ENCODE data around the gene STK32A.

STK32A gene

DNA sequence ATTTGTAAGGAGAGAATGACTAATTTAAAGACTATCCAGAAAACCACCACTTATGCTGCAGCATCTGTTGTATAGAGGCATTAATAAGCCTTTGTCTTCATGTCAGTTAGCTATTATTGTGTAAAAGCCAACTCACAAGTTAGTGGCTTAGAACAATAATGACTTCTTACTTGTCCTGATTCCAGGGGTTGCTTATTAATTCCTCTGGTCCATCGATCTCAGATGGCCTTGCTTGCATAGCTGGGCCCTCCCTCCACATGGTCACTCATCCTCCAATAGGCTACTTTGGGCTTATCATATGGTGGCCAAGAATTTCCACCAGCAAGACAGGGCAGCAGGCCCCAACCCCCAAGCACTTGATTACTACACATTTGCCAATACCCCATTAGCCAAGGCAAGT lies 44.5 kb upstream of the STK32A start:
- H3K27me3 ChIP-seq (ENCODE audit: control insufficient read depth, insufficient read depth, low read length) = no peaks in the 10 kb centered on the region
- H3K9ac ChIP-seq = no peak overlapping the region
- H3K27ac ChIP-seq = no peak overlapping the region
- no peak overlapping the region for H3K4me2 ChIP-seq (ENCODE audit: low read length)
- no peaks in the 10 kb centered on the region for H3K36me3 ChIP-seq (ENCODE audit: control insufficient read depth, insufficient read depth, low read length)
- no peaks in the 10 kb centered on the region for H3K79me2 ChIP-seq
- TF ChIP-seq, protein P1, sequence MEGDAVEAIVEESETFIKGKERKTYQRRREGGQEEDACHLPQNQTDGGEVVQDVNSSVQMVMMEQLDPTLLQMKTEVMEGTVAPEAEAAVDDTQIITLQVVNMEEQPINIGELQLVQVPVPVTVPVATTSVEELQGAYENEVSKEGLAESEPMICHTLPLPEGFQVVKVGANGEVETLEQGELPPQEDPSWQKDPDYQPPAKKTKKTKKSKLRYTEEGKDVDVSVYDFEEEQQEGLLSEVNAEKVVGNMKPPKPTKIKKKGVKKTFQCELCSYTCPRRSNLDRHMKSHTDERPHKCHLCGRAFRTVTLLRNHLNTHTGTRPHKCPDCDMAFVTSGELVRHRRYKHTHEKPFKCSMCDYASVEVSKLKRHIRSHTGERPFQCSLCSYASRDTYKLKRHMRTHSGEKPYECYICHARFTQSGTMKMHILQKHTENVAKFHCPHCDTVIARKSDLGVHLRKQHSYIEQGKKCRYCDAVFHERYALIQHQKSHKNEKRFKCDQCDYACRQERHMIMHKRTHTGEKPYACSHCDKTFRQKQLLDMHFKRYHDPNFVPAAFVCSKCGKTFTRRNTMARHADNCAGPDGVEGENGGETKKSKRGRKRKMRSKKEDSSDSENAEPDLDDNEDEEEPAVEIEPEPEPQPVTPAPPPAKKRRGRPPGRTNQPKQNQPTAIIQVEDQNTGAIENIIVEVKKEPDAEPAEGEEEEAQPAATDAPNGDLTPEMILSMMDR (IDR thresholded peaks at IDR 0.05) = no peak
- no peak overlapping the region for H3K4me3 ChIP-seq (ENCODE audit: low read depth, low read length)
- H3K9me3 ChIP-seq (ENCODE audit: control insufficient read depth, low read length) = no peaks in the 10 kb centered on the region
- H2AFZ ChIP-seq = no peak overlapping the region
- no peaks in the 10 kb centered on the region for H3K4me1 ChIP-seq

DNA sequence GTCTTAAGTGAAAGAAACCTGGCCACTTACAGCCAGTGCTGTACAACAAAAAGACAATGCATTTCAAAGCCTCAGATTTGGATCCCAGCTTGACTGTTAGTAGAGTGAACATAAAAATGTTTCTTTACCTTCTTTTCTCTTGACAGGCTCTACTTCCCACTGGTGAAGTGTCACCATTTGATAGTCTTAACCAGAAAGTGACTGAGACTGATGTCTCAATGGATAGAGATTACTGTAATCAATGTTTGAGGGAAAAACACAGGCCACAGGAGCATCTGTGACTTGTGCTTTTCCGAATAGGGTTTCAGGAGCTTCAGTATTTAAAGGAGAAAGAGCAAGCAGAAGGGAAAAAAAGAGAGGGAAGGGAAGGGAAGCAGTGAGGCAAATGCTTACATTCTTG lies 41.7 kb upstream of the STK32A start:
- H3K4me3 ChIP-seq (ENCODE audit: low read depth, low read length) = no peak overlapping the region
- H3K4me2 ChIP-seq (ENCODE audit: low read length) = no peak overlapping the region
- H3K4me1 ChIP-seq = no peaks in the 10 kb centered on the region
- no peaks in the 10 kb centered on the region for H3K36me3 ChIP-seq (ENCODE audit: control insufficient read depth, insufficient read depth, low read length)
- H2AFZ ChIP-seq = no peak overlapping the region
- H3K79me2 ChIP-seq = no peaks in the 10 kb centered on the region
- no peak overlapping the region for H3K9ac ChIP-seq
- H3K27ac ChIP-seq = no peak overlapping the region
- H3K9me3 ChIP-seq (ENCODE audit: control insufficient read depth, low read length) = no peaks in the 10 kb centered on the region
- no peaks in the 10 kb centered on the region for H3K27me3 ChIP-seq (ENCODE audit: control insufficient read depth, insufficient read depth, low read length)
- TF ChIP-seq, protein P1 (IDR thresholded peaks at IDR 0.05) = no peak

DNA sequence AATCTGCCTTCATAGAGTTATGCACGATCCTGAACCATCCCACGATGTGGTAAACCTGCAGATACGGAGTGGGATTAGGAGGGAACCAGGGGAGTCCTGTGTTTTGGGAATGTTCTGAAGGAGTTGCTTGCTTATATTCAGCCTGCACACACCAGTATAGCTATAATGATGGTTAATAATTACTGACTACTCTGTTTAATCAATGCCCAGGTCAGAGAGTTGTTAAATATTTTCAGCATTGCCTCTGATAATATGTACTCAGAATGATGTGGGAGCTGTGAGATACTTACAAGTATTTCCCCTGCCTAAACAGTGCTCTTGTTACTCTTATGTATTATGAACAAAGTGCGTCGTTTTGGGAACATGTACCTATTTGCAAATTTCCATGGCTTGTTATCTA lies 34.8 kb upstream of the STK32A start:
- Histone ChIP-seq H3K4me1 (no peaks in the 10 kb centered on the region), H3K4me3 (ENCODE audit: low read depth, low read length) (no peak overlapping the region), H3K9me3 (ENCODE audit: control insufficient read depth, low read length) (no peaks in the 10 kb centered on the region), H3K27ac (no peak overlapping the region), H3K36me3 (ENCODE audit: control insufficient read depth, insufficient read depth, low read length) (no peaks in the 10 kb centered on the region), H3K27me3 (ENCODE audit: control insufficient read depth, insufficient read depth, low read length) (no peaks in the 10 kb centered on the region), H3K4me2 (ENCODE audit: low read length) (no peak overlapping the region), H3K79me2 (no peaks in the 10 kb centered on the region), H2AFZ (no peak overlapping the region), H3K9ac (no peak overlapping the region)
- TF ChIP-seq, protein P1 (IDR thresholded peaks at IDR 0.05) = no peak

DNA sequence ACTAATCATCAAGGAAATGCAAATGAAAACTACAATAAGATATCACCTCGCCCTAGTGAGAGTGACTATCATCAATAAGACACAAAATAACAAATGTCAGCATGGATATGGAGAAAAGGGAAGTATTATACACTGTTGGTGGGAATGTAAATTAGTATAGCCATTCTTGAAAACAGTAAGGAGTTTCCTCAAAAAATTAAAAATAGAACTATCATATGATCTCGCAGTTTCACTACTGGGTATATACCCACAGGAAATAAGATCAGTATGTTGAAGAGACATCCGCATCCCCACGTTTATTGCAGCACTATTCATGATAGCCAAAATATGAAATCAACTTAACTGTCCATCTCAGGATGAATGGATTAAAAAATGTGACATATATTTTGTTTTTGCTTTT lies 31.6 kb upstream of the STK32A start:
- Histone ChIP-seq H3K4me2 (ENCODE audit: low read length) (no peak overlapping the region), H2AFZ (no peak overlapping the region), H3K9me3 (ENCODE audit: control insufficient read depth, low read length) (no peaks in the 10 kb centered on the region), H3K36me3 (ENCODE audit: control insufficient read depth, insufficient read depth, low read length) (no peaks in the 10 kb centered on the region), H3K27ac (no peak overlapping the region), H3K9ac (no peak overlapping the region), H3K27me3 (ENCODE audit: control insufficient read depth, insufficient read depth, low read length) (no peaks in the 10 kb centered on the region), H3K4me1 (no peaks in the 10 kb centered on the region), H3K4me3 (ENCODE audit: low read depth, low read length) (no peak overlapping the region), H3K79me2 (no peaks in the 10 kb centered on the region)
- TF ChIP-seq, protein P1 (IDR thresholded peaks at IDR 0.05) = no peak

DNA sequence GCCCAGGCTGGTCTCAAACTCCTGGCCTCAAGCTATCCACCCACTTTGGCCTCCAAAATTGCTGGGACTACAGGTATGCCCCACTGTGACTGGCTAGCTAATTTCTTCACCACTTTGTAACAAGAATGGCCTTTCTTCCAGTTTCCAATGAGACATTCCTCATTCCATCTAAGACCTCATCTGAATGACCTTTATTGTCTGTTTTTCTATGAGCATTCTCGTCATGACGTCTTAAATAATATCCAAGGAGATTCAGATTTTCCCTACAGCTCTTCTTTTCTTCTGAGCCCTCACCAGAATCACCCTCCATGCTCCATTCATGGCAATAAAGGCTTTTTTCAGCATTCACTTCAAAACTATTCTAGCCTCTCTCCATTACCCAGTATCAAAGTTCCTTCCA lies 30.2 kb upstream of the STK32A start:
- H3K9ac ChIP-seq = no peak overlapping the region

More for the DNA sequence above, 30.2 kb upstream of the STK32A start:
- H2AFZ ChIP-seq = no peak overlapping the region
- H3K27ac ChIP-seq = no peak overlapping the region
- H3K4me2 ChIP-seq (ENCODE audit: low read length) = no peak overlapping the region
- no peak overlapping the region for H3K4me3 ChIP-seq (ENCODE audit: low read depth, low read length)
- TF ChIP-seq, protein P1 (IDR thresholded peaks at IDR 0.05) = no peak
- H3K27me3 ChIP-seq (ENCODE audit: control insufficient read depth, insufficient read depth, low read length) = no peaks in the 10 kb centered on the region
- no peaks in the 10 kb centered on the region for H3K9me3 ChIP-seq (ENCODE audit: control insufficient read depth, low read length)
- H3K36me3 ChIP-seq (ENCODE audit: control insufficient read depth, insufficient read depth, low read length) = no peaks in the 10 kb centered on the region
- no peaks in the 10 kb centered on the region for H3K4me1 ChIP-seq
- no peaks in the 10 kb centered on the region for H3K79me2 ChIP-seq
